NCI-H1105 (cell line): Measurements from ENCODE around the gene EMX1.
"Not testable (repeated sequence)": the region's sequence is repeated elsewhere in the genome, so short reads cannot be mapped to it uniquely, and the experiment has no call there.

Source experiments
- DNase-seq: peaks from one replicate; lab custom pipeline; 2025; lab: John Stamatoyannopoulos, UW

The EMX1 gene

DNA sequence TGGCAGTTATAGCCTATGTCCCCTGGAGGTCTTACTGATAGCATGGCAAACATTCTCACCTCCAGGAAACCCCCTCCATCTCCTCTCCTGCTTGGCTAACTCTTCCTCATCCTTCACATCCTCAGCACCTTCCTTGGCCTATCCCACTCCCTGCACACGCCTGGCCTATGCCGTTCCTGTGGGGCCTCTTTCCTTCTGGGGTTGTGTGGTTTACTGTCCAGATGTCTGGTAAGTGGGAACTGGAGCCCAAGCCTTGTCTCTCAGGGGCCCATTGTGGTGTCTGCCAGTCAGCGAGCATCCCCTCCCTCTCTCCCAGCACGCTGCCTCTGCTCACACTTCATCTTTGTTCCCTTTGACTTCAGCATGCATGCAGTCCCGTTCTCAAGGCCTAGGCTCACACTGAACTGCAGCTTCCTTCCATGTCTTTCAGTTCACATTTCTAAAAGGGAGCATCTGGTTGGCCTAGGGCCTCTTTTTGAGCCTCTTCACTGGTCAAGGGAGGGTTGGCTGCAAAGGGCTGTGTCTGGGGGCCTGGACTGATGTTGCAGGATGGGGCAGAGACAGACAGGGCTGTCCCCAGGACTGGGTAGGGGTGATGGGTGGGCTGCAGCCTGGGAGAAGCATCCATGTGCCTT is 17.0 kb upstream of the EMX1 start:
- no peak for DNase-seq

DNA sequence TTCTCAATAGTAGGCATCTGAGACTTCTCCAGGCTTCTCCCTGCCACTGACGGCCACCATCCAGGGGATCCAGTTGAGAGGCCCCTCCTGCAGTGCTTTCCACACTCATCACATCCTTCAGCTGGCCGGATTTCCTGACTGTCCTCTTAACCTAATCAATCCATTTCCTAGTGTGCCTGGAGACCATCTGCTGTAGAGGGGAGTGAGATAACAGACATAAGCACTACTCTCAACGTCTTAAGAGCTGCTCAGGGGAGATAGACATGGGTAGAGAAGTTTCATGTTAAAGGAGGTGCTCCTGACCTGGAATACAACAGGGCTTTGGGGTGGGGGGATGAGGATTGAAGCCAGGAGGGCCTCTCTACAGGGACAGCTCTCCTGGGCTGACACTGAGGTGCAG is 15.9 kb upstream of the EMX1 start:
- DNase-seq, result no peak

DNA sequence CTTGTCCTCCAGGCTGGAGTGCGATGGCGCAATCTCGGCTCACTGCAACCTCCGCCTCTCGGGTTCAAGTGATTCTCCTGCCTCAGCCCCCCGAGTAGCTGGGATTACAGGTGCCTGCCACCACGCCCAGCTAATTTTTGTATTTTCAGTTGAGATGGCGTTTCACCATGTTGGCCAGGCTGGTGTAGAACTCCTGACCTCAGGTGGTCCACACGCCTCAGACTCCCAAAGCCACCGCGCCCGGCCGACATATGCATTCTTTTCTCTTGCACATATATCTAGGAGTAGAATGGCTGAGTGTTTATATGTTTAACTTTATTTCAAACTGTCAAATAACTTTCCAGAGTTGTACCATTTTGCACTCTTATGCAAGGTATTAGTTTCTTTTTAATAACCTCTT is 9.9 kb upstream of the EMX1 start:
- DNase-seq, result not testable (repeated sequence)

GRCh38 chr2:72908741-72909140 is 8.6 kb upstream of the EMX1 start:
- DNase-seq, result no peak

- no peak for DNase-seq
Observed at GRCh38 chr2:72911256-72911655, 6.1 kb upstream of the EMX1 start.

DNA sequence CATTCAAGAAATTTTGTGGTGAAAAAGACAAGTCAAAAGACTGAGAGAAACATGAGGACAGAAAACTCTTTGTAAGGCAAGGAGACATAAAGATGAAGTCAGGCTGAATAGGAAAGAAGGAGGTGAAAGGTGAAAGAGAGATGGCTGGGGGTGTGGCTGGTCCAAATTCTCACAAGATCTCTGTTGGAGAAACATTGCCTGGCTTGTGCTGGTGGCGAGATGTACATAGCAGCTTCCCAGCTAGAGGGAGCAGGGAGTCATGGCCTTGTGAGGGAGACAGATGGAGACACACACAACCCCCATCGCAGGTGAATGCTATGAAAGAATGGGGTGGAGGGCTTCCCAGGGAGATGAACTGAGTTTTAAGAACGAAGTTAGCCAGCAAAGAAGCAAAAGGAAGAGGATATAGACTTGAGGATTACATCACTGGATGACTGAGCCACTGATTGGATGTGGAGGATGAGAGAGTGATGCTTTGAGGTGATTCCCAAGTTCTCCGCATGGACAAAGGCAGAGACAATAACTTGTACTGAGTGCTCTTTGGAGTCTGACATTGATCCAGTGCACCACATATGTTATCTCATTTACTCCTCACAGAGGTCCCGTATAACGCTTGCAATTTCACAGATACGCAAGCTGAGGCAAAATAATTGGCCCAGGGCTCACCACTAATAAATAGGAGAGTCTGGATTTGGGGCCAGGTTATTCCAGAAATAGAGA is 3.7 kb upstream of the EMX1 start:
- no peak for DNase-seq

- no peak for DNase-seq
Observed at GRCh38 chr2:72914206-72914559, 3.1 kb upstream of the EMX1 start.

DNA sequence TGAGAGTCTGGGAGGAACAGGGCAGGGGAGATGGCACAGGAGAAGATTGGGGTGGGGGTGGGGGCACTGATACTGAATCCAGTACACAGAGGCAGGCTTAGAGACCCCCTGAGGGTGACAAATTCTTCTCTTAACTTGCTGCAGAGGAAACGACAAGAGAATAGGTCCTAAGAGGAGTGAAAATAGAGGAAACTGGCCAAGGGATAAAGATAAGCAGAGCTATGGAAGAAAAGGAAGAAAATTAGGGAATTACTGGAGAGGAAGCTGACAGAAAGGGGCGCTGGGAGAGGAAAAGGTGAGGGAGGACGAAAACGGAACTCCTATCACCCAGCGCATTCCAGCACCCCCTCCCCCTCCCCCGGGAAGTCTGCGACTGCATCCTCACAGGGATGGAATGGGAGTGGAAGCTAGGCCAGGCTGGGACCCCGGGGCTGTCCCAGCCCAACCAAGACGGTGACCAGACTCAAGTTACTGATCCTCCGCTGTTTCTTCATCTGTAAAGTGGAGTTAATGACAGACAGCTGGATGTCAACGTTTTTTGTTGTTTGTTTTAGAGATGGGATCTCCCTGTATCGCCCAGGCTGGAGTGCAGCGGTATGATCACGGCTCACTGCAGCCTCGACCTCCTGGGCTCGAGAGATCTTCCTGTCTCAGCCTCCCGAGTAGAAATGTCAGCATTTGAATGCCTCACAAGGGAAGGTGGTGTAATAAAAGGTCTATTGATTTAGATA is 2.6 kb upstream of the EMX1 start:
- DNase-seq, result no peak

DNA sequence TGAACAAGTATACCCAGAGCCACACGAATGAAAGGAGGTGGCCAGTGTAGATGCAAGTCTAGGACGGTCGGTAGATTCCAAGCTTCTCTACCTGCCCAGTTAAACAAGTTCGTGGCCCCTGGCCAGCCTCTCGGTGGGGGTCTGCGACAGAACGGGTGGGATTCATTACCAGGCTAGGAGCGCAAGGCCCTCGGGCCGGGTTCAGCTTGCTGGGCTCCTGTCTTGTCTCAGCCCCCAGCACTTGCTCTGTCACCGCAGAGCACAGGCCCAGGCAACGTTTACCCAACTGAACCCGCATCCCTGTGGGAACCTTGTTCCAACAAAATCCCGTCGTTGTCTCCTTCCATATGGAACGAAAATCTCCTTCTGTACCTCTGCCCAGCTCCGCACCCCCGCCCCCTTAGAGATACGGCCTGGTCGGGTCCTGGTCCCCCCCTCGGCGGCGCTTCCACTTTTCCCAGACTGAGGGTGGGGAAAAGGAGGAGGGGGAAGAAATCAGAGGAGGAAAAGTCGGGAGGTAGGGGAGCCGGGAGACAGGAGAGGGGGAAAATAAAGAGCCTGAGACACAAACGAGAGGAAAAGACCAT is 1.9 kb upstream of the EMX1 start:
- DNase-seq, result no peak

DNA sequence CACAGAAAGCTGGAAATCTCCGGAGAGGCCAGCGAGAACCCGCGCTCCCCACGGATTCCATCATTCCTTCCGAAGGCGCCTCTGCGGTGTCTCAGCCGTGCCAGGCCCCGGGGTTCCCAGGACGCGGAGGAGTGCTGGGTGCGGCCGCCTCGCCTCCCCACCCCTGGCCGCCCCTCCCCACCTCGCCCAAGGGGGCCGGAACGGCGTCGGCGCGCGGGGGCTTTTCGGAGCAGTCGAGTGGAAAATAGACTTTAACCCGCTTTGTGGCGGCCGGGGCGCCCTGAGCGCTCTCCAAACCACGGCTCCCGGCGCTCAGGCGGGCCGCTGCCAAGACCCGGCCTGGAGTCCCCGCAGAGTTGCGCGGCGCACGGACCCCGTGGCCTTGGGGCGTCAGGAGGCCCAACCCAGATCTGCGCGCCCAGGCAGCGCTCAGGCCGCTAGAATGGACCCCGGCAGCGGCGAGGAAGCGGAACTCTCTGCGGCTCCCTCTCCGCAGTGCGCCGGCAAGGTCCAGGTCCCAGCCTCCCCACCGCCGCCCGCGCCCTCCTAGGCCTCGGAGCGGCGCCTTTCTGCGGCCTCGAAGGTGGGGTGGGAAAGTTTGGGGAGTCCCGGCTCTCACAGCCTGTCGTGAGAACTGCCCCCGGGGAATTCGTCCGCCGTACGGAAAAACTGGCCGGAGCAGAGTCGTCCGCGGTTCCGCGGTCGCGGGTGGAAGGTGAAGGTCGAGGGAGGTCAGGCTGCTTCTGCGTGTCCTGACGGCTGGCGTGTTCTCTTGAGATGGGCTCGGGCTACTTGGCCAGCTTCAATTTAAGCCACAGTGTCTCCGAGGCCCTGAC is 1.2 kb upstream of the EMX1 start:
- DNase-seq, result peak; percentile 44

DNA sequence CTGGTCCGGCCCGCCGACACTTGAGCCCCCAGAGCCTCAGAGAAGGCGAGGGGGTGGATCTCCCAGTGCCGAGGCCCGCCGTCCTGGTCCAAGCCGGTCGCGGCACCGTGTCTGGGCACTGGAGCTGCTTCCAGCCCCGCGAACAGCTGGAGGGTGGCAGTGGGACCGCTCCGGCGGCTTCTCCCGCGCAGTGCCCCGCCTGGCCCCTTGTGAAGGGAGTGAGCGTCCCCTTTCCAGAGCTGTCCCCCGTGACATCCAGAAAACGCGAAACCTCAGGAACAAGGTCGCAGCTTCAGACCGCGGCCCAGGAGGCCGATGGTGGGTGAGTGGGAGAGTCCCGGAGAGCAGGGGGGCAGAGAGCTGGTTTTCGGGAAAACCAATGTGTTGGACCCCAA is 579 bp upstream of the EMX1 start:
- peak; percentile 8 for DNase-seq

GRCh38 chr2:72917877-72918553 is 696 bp downstream of the EMX1 start:
- no peak for DNase-seq

DNA sequence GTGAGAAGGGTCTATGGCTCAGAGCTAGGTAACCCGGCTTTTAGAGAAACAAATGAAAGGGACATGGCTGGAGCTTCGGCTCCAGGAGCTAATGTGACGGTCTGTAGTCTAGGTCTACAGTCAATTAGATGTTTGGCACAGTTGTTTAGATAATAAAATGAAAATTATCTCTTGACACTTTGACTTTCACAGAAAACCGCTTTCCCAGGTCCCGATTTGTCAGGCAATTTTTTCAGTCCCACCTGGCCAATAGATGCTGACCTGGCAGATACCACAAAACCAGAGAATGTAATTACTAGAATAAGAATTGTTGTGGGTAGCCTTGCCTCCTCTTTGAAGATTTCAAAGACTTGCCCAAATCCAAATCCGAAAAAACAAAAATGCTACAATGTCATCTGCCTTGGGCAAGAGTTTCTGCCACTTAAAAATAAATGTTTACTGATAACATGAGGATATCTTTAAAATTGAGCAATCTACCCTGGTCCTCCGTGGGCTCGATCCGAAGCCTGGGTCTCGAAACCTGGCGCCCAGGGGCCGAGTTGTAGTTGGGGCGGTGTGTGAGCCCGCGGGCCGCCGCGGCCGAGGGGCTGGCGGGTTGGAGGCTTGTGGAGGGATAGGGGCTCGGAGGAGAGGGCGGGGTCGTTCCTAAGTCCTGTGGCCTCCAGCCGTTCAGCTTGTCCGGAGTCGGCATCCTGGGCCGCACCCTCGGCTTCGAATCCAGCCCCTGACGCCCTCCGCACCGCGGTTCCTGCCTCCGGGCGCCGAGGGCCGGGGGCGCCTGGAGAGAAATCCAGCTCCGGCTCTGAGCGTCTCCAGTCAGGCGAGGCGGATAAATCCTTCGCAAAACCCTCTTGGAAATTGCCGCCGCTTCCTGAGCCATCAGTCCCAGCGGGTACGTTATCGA is 2.3 kb downstream of the EMX1 start:
- DNase-seq, result peak; percentile 49

GRCh38 chr2:72920318-72921087 is 3.2 kb downstream of the EMX1 start:
- peak; percentile 50 for DNase-seq

- no peak for DNase-seq
Observed at GRCh38 chr2:72921088-72921851, 4.0 kb downstream of the EMX1 start.

DNA sequence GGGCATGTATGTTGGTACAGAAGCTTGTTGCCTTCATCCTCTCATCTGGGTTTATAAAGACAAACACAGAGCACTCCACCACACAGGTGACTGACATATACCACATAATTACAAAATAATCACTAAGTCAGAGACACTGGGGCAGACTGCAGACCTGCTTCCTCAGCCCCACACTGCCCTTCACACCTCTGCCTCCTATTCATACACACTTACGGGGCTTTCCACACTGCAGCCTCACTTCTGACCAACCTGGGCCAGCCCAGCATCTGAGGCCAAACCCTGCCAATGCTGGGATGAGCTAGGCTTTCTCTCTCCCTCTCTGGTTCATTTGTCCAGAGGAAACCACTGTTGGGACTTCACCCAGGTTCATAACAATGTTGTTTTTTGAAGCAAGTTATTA is 4.5 kb downstream of the EMX1 start:
- no peak for DNase-seq

DNA sequence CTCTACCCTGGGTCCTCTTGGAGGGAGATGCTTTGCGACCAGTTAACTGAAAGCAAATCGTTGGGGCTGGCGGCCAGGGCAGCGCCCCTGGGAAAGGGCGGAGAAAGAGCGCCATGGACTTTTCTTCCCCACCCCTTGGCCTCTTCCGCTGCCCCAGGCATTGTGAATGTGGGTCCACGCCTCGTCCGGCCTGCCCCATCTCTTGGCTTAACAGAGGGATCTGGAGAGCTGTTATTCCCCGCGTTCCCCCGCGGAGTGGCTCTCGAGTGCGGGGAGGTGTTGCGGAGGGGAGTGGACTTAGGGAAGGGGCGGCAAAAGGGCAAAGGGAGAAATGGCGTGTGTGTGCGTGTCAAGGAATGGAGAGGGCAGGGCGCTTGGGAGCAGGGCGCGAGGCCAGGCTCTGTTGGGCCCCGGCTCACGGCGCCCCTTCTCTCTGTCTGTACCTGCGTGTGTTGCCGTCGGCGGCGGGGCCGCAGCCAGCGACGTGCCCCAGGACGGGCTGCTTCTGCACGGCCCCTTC is 6.6 kb downstream of the EMX1 start:
- DNase-seq, result no peak

GRCh38 chr2:72924353-72925240 is 7.3 kb downstream of the EMX1 start:
- DNase-seq, result peak; percentile 15
